Right lobe of liver (tissue), 6 donors: Measurements from ENCODE around the gene MCM3AP. TPM values are rescaled to one million over a fixed set of nuclear protein-coding genes. Genes with fewer than 3 reads are reported as not detected.

Experiments used
- ATAC-seq, 4 donors: fragments of 200-7000 bp; cut with Tn5 transposase; one replicate each; pipeline ENCODE4 v1.9.1; 2020; ENCODE audit warnings: mild to moderate bottlenecking in 4 of 4, moderate library complexity in 4 of 4
- DNase-seq, 3 donors: peaks; one replicate each; pipeline ENCODE4 v3.0.0-alpha.2; 2020
- H3K27ac ChIP-seq, 3 donors: fragments of 200-600 bp; one replicate each; pipeline ENCODE4 v1.8.0; 2022
- H3K27me3 ChIP-seq, 2 donors: fragments of 200-600 bp; one replicate each; pipeline ENCODE4 v1.8.0; 2022
- H3K36me3 ChIP-seq, 4 donors: fragments of 200-600 bp; sonication (generic) in 1 of 4; one replicate each; pipeline versions ENCODE4 v1.5.1 to v1.8.0; 2017 to 2022; ENCODE audit warnings: control low read depth in 1 of 4
- H3K4me1 ChIP-seq, 4 donors: fragments of 200-600 bp; sonication (generic) in 1 of 4; one replicate each; pipeline versions ENCODE4 v1.5.1 to v1.8.0; 2017 to 2022; ENCODE audit warnings: control low read depth in 1 of 4
- H3K4me3 ChIP-seq, 3 donors: fragments of 200-600 bp; one replicate each; pipeline ENCODE4 v1.8.0; 2022
- H3K9me3 ChIP-seq, 4 donors: fragments of 200-600 bp; sonication (generic) in 1 of 4; one replicate each; pipeline versions ENCODE4 v1.5.1 to v1.8.0; 2017 to 2022; ENCODE audit warnings: control low read depth in 1 of 4
- POLR2A ChIP-seq: fragments of 450-650 bp; IDR thresholded peaks from one replicate; pipeline ENCODE4 v1.6.1; 2017; ENCODE audit warnings: antibody characterized with exemption, mild to moderate bottlenecking
- WGBS: methylation state at CpG from one replicate; pipeline ENCODE4 v1.1.6; 2018; ENCODE audit warnings: low coverage, low lambda C conversion rate; ENCODE audit not compliant: insufficient coverage; ENCODE audit errors: missing lambda C conversion rate; 5-methylcytosine and 5-hydroxymethylcytosine counted together
- intact Hi-C, 2 donors: fragments of 100-400 bp; cut with DNase I; formaldehyde crosslinking; loops; one replicate each; pipeline versions ENCODE4 v1.11.2 to v1.14.1; 2022
- total RNA-seq, 6 experiments: library from RNA; depleted of rRNA in 2 of 6; stranded (reverse); fragments of >200 nt in 2 of 6; fragmentation: NEBNext Ultra II Directional in 3 of 6; extraction: Animal tissue kit (Norgen Biotek cat#: 25700) in 3 of 6; gene quantifications; one replicate each; pipeline versions ENCODE4 v1.1.0 to v1.2.4, GENCODE V29; 2016 to 2023
- TF ChIP-seq, protein P1 (sequence below), 4 donors: fragments of 200-600 bp in 3 of 4; fragments of 450-650 bp in 1 of 4; IDR thresholded peaks; one replicate each; pipeline versions ENCODE4 v1.5.1 to v1.8.0; 2016 to 2022; ENCODE audit warnings: antibody characterized with exemption in 4 of 4, mild to moderate bottlenecking in 2 of 4
- donor health status: DM: no; HTN: yes; CAD: no.
- donor health status: DM: no; HTN: no; CAD: no.
- donor health status: DM: no; HTN: no; CAD: no.
- donor health status: DM: no; HTN: yes; CAD: no.
- donor health status: DM: no; HTN: yes; CAD: no.

Gene MCM3AP
- total RNA-seq, 6 experiments from 2014 or later: 34.4 to 44.6 (median 40.7) TPM

DNA sequence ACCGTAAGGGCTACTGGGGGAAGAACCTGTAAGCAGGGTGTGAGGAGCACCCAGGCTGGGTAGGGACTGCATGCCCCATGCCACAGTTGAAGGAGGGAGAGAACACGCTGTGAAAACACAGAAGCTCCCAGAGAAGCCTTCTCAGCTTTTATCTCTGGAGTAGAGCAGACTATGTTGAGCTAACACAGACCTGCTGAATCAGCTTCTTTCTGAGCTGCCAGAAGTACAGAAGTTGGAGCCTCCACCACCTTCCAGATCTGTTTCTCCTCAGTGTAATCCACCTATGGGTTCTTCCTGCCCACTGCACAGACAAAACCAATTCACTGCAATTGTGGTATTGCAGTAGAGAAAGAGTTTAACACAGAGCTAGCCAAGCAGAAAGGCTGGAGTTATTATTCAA, 6.2 kb upstream of the MCM3AP start:
- H3K9me3 ChIP-seq: no peaks in the 10 kb centered on the region
- DNase-seq (no peak), ATAC-seq (no peak)
- no peak overlapping the region for H3K27ac ChIP-seq
- no peak overlapping the region for H3K4me3 ChIP-seq
- H3K36me3 ChIP-seq: no peaks in the 10 kb centered on the region
- 100% methylated on average over 1 of the region's 2 CpGs for WGBS
- no peaks in the 10 kb centered on the region for H3K4me1 ChIP-seq
- TF ChIP-seq POLR2A: no peak
- TF ChIP-seq, protein P1, sequence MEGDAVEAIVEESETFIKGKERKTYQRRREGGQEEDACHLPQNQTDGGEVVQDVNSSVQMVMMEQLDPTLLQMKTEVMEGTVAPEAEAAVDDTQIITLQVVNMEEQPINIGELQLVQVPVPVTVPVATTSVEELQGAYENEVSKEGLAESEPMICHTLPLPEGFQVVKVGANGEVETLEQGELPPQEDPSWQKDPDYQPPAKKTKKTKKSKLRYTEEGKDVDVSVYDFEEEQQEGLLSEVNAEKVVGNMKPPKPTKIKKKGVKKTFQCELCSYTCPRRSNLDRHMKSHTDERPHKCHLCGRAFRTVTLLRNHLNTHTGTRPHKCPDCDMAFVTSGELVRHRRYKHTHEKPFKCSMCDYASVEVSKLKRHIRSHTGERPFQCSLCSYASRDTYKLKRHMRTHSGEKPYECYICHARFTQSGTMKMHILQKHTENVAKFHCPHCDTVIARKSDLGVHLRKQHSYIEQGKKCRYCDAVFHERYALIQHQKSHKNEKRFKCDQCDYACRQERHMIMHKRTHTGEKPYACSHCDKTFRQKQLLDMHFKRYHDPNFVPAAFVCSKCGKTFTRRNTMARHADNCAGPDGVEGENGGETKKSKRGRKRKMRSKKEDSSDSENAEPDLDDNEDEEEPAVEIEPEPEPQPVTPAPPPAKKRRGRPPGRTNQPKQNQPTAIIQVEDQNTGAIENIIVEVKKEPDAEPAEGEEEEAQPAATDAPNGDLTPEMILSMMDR (IDR thresholded peaks at IDR 0.05): no peak
- intact Hi-C loops: no loop called here
- no peaks in the 10 kb centered on the region for H3K27me3 ChIP-seq

DNA sequence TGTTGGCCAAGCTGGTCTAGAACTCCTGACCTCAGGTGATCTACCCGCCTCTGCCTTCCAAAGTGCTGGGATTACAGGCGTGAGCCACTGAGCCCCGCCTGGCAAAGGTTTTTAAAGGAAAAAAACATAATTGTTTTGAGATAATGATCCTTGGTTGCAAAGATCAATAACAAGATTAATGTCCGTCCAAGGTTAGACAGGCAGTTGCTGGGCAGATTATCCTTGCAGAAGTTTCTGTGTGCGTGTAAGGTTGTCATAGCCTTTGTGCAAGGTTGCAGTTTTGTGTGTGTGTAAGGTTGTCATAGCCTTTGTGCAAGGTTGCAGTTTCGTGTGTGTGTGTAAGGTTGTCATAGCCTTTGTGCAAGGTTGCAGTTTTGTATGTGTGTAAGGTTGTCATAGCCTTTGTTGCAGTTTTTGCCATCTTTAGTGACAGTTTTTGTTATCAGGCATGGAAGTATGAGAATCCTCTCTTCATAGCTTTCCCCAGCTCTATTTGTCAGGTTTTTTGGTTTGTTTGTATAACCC, 4.3 kb upstream of the MCM3AP start:
- ATAC-seq (no peak), DNase-seq (no peak)
- 61% methylated on average over 6 of the region's 6 CpGs for WGBS
- Histone ChIP-seq H3K27ac (no peak overlapping the region), H3K36me3 (no peaks in the 10 kb centered on the region), H3K4me1 (peaks cover 1 to 7% (median 4%) of the 10 kb centered on the region in 4 donors), H3K9me3 (no peaks in the 10 kb centered on the region), H3K4me3 (no peak overlapping the region), H3K27me3 (no peaks in the 10 kb centered on the region)
- intact Hi-C loops: no loop called here
- TF ChIP-seq, protein P1 (IDR thresholded peaks at IDR 0.05): no peak
- no peak for TF ChIP-seq POLR2A

DNA sequence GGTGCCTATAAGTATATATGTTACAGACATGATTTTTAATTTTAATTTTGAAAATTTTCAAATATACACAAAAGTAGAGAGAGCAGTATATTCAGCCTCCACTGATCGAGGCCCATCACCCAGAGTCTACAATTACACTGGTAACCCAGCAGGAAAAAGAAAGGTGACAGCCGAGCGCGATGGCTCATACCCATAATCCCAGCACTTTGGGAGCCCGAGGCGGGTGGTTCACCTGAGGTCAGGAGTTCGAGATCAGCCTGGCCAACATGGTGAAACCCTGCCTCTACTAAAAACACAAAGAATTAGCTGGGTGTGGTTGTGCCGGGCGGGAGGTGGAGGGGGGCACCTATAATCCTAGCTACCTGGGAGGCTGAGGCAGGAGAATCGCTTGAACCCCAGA, 2.1 kb upstream of the MCM3AP start:
- H3K4me3 ChIP-seq: no peak overlapping the region
- WGBS: 80% methylated on average over 9 of the region's 10 CpGs
- intact Hi-C loops: no loop called here
- no peaks in the 10 kb centered on the region for H3K27me3 ChIP-seq
- peaks cover 1 to 25% (median 15%) of the 10 kb centered on the region in 4 donors for H3K4me1 ChIP-seq
- TF ChIP-seq, protein P1 (IDR thresholded peaks at IDR 0.05): no peak
- no peak for TF ChIP-seq POLR2A
- ATAC-seq (no peak), DNase-seq (no peak)
- peaks cover 0 to 10% (median 0%) of the 10 kb centered on the region in 4 donors for H3K36me3 ChIP-seq
- no peaks in the 10 kb centered on the region for H3K9me3 ChIP-seq
- no peak overlapping the region for H3K27ac ChIP-seq

DNA sequence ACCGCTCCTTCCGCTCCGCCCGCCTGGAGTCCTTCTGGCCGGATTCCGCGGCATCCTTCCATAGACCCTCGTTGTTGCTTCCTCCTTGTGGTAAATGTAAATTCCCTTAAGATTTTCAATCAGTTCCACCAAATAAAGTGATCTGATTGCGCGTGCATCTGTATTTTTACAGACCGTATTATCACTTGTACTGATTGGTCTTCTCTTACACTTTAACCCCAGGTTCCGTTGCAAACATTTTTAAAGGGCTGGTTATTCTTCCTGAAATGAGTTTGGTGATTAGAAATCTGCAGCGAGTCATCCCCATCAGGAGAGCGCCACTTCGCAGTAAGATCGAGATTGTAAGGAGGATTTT, 1.2 kb upstream of the MCM3AP start:
- H3K27me3 ChIP-seq: no peaks in the 10 kb centered on the region
- intact Hi-C loops: no loop called here
- H3K9me3 ChIP-seq: no peaks in the 10 kb centered on the region
- TF ChIP-seq POLR2A: no peak
- TF ChIP-seq, protein P1 (IDR thresholded peaks at IDR 0.05): no peak
- peak overlapping the region; percentile 25 to 94 (median 82) for H3K27ac ChIP-seq
- H3K36me3 ChIP-seq: peaks cover 0 to 14% (median 1%) of the 10 kb centered on the region in 4 donors
- 1% methylated on average over 16 of the region's 16 CpGs for WGBS
- DNase-seq (no peak), ATAC-seq (no peak)
- peak overlapping the region; percentile 82 to 90 (median 84) for H3K4me3 ChIP-seq
- H3K4me1 ChIP-seq: peaks cover 1 to 34% (median 15%) of the 10 kb centered on the region in 4 donors
